Measurements from ENCODE around the gene ZNF346.
"Not testable (repeated sequence)": the region's sequence is repeated elsewhere in the genome, so short reads cannot be mapped to it uniquely, and the experiment has no call there.

ZNF346 gene

DNA sequence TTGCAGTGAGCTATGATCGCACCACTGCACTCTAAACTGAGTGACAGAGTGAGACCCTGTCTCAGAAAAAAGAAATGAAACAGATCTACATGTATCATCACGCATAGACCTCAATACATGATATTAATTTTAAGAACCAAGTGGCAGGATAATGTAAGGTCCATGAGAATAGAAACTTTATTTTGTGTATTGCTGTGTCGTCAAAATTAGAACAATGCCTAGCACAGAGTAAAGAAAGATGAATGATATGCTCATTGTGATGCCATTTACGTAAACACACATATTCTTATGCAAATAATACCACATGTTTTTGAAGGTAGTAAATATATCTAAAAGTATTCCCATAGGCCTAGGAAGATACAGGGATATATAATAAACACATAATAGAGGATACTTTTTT lies 12.3 kb upstream of the ZNF346 start:
- DNase-seq = no peak

DNA sequence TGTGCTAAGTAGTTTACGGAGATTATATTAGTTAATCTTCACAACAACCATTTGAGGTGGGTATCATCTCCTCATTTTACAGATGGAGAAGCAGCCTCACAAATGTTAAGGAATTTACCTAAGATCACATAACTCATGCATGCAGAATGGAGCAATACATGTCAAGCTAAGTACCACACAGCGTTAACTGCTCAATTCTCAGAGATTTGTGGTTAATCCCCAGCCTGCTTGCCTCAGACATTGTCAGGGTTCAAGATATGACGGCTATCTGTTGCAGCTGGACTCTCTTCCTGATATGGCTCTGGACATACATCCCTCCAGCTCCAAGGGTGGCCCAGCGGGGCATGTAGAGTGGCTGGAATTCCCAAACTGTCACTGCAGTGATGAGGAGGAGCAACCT lies 7.3 kb upstream of the ZNF346 start:
- no peak for DNase-seq

DNA sequence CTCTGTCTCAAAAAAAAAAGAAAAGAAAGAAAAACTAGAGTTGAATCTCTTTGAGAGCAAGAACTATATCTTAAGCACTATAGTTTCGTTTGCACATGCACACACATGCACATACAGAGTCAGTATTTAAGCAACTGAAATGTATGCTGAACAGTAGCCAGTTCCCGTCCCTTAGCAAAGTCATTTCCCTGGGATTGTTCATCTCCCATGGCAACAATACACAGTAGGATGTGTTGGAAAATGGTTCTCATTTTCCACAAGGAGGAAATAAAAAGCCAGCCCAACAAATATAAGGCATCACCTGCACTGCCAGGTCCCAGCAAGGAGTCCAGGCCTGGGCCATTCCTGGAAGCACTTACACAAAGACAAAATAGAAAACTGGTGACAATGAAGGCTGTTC lies 4.2 kb upstream of the ZNF346 start:
- no peak for DNase-seq

DNA sequence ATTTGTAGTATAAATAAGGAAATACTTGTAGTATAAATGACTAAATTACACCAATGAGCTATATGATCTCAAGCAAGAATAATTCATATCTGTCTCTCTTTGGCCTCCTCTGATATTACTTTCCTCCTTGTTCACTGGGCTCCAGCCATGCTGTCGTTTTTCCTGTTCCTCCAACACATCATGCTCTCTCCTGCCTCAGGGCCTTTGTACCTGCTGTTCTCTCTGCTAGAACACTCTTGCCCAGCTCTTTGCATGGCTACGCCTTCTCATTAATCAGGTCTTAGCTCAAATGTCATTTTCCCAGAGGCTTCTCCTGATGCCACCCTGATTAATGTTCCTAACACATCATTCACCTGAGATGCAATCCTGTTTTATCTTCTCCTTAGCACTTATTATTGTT lies 2.5 kb upstream of the ZNF346 start:
- DNase-seq = no peak

- no peak for DNase-seq
Observed at GRCh38 chr5:177023303-177023664, 788 bp downstream of the ZNF346 start.

- DNase-seq = no peak
Observed at GRCh38 chr5:177024559-177024958, 2.1 kb downstream of the ZNF346 start.

GRCh38 chr5:177025101-177025601 lies 2.7 kb downstream of the ZNF346 start:
- no peak for DNase-seq

DNA sequence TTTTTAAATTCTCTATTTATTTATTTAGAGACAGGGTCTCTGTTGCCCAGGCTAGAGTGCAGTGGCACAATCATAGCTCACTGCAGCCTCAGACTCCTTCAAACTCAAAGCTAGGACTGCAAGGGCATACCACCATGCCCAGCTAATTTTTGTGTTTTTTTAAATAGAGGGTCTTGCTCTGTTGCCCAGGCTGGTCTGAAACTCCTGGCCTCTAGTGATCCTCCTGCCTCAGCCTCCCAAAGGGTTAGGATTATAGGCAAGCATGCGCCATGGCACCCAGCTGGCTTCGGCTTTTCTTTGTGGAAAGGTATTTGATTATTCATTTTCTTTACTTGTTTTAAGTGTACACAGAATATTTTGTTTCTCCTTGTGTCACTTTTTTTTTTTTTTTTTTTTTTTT lies 5.2 kb downstream of the ZNF346 start:
- DNase-seq = no peak

GRCh38 chr5:177029498-177029897 lies 7.0 kb downstream of the ZNF346 start:
- DNase-seq = no peak

- no peak for DNase-seq
Observed at GRCh38 chr5:177035976-177036375, 13.5 kb downstream of the ZNF346 start.

DNA sequence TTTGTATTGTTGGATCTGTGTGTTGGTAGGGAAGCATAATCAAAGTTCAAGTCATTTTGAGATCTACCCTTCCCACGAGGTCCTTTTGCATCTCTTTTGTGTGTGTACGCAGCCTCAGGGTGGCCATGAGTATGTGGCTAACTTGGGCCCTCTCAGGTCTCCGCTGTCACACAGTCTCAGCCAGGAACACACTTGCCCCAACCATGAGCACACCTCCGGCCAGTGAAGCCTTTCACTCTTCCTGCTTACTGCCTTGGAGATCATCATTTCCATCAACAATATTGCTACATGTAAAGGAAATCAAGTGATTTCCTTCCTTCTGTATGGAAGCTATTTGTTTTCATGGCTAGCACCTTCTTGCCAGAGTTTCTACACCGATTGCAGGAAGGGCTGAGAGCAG lies 13.9 kb downstream of the ZNF346 start:
- DNase-seq = no peak

GRCh38 chr5:177036921-177037320 lies 14.4 kb downstream of the ZNF346 start:
- no peak for DNase-seq

DNA sequence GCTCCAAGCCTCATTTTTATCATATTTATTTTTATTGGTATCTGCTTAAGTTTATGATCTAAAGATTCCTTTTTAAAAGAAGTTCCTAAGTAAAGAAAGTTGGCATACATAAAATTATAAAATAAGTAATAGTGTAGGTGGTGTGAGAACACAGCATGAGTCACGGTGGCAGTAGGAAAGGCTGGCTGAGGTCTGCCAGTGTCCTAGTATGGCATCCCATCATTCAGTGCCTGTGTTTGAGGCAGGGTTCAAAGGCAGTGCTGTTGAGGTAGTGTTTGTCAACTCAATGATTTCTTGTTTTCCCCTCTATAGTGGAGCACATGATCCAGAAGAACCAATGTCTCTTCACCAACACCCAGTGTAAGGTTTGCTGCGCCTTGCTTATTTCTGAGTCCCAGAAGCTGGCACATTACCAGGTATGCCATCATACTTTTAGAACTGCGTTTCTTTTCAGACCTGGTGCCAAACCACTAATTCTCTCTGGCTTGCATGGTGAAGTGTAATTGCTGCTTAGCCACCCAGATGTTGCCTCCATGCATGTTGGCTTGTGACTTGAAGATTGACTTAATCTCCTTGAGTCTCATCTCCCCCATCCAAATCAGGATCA lies 18.4 kb downstream of the ZNF346 start:
- DNase-seq = no peak

GRCh38 chr5:177041936-177042335 lies 19.4 kb downstream of the ZNF346 start:
- DNase-seq = no peak

DNA sequence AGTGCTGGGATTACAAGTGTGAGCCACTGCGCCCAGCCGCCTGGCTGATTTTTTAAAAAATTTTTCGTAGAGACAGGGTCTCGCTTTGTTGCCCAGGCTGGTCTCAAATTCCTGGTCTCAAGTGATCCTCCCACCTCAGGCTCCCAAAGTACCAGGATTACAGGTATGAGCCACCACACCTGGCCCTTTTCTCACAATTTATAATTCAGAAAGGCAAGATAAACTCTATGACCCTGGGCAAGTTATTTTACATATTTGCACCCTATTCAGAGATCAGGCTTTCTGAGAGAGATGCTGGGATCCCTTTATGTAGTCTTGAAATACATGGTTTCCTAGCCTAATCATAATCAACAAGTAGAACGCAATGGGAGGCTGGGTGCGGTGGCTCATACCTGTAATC lies 20.6 kb downstream of the ZNF346 start:
- DNase-seq = no peak

DNA sequence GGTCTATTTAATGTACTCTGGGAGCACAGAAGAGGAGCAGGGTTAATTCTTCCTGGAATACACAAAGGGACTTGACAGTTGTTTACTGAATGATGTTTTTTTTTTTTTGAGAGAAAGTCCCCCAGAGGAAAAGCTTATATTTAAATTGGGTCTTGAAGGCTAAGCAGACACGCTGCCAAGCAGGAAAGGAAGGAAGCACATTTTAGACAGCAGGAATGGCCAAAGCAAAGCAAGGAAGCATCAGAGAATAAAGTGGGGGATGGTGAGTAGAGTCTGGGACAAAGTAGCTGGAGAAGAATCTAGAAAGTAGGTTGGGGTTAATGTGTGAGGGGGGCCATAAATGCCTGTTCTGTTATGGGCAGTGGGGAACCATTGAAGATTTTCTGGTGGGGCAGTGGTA lies 21.5 kb downstream of the ZNF346 start:
- DNase-seq = no peak

DNA sequence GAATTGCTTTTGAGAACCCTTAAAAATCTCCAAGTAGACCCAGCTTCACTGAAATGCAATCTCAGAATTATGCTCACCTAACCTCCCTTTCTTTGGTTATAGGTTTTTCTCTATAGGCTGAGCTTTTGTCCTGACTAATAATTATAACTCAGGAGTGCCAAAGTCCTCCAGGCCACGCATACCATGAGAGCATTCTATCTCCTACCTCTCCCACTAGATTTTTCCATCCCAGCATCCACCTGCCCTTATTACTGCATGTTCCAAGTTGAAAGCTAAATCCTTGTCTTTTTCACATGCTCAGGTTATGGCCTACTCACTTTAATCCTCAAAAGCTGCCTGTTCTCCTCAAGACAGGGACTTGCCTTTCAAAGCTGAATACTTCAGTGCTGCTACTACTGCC lies 22.1 kb downstream of the ZNF346 start:
- no peak for DNase-seq

- DNase-seq = no peak
Observed at GRCh38 chr5:177045631-177046030, 23.1 kb downstream of the ZNF346 start.

DNA sequence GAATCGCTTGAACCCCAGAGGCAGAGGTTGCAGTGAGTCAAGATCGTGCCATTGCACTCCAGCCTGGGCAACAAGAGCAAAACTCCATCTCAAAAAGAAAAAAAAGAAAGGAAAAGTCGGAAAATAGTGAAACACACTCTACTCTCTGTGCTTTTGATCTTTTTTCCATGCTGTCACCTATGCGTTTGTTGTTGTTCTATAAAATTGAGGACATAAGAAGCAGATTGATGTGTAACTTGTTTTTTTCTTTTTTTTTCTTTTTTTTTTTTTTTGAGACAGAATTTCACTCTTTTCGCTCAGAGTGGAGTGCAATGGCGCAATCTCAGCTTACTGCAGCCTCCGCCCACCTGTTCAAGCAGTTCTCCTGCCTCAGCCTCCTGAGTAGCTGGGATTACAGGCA lies 26.0 kb downstream of the ZNF346 start:
- not testable (repeated sequence) for DNase-seq

- DNase-seq = no peak
Observed at GRCh38 chr5:177049285-177049684, 26.8 kb downstream of the ZNF346 start.

- no peak for DNase-seq
Observed at GRCh38 chr5:177064500-177065277, 42.2 kb downstream of the ZNF346 start.

GRCh38 chr5:177065491-177065890 lies 43.0 kb downstream of the ZNF346 start:
- no peak for DNase-seq

DNA sequence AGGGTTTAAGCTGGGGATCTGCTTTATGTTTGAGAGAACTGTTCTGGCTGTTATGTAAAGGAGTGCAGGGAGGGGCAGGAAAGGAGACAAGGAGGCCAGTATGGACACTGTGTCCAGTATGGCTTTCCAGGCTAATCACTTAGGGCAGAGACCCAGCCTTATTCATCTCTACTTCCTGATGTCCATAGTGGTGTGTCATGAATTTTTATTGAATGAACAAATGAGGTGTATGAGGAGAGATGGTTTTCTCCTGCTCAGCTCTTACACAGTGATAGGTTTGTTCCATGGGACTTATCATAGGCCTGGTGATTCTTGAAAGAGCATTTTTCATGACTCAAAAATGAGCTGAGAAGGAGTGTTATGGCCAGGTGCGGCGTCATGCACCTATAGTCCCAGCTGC lies 43.7 kb downstream of the ZNF346 start:
- no peak for DNase-seq

DNA sequence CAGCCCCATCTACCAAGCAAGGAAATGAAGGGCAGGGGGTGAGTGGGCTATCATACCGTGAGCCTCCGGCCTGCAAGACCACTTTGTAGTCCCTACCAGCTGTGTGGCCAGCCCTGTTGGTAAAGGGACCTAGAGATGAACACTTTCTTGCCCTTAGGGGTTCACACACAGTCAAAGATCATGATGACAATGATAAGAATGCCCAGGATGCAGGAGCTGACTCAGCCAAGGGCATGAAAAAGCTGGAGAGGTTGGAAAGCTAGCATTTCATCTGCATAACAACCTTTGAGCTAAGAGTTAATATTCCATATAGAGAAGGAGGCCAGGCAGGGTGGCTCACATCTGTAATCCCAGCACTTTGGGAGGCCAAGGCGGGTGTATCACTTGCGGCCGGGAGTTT lies 45.0 kb downstream of the ZNF346 start:
- no peak for DNase-seq
